Adrenal gland (tissue), 5 donors: ENCODE measurements around the gene SERPINB6.

Source experiments
- POLR2A ChIP-seq, 2 donors: fragments of 450-650 bp; IDR thresholded peaks; one replicate each; pipeline ENCODE4 v1.6.1; 2017; ENCODE audit warnings: antibody characterized with exemption in 2 of 2, mild to moderate bottlenecking in 2 of 2, moderate library complexity in 1 of 2
- TF ChIP-seq, protein P1 (sequence below), 6 experiments: fragments of 450-650 bp in 4 of 6; fragments of 200-600 bp in 2 of 6; sonication (generic) in 1 of 6; IDR thresholded peaks; 1 replicate in 5 of 6; 2 replicates in 1 of 6; pipeline versions ENCODE4 v1.5.1 to v1.8.0; 2016 to 2021; ENCODE audit warnings: antibody characterized with exemption in 6 of 6, mild to moderate bottlenecking in 2 of 6, moderate library complexity in 1 of 6
- donor health status: DM: no; HTN: no; CAD: no.

DNA sequence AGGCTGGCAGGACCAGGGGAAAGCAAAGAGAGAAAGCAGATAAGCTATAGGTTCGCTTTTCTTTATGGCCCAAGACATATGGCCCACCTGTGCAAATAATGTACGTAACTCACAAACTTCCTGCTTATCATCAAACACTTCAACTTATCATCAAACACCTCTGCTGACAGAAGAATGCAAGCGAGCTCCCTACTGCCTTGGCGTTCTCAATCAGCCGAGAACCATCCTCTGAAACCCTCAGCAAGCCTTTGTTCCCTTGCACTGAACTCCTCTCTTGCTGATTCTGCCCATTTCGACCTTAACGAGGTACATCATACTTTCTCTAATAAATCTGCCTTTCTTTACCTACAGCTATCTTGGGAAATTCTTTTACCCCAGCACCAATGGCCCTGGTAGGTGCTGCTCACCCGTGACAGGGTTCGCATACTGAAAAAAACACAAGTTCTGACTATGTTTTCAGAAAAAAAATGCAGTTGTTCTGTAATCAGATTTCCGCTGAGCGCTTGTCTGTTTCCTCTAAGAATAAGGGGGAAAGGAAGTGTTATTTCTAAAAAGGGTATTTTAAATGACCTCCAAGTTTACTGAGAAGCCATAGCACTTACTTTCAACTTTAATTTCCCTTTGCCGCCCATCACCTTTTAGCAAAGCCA lies 28.3 kb downstream of the SERPINB6 start:
- TF ChIP-seq, protein P1, sequence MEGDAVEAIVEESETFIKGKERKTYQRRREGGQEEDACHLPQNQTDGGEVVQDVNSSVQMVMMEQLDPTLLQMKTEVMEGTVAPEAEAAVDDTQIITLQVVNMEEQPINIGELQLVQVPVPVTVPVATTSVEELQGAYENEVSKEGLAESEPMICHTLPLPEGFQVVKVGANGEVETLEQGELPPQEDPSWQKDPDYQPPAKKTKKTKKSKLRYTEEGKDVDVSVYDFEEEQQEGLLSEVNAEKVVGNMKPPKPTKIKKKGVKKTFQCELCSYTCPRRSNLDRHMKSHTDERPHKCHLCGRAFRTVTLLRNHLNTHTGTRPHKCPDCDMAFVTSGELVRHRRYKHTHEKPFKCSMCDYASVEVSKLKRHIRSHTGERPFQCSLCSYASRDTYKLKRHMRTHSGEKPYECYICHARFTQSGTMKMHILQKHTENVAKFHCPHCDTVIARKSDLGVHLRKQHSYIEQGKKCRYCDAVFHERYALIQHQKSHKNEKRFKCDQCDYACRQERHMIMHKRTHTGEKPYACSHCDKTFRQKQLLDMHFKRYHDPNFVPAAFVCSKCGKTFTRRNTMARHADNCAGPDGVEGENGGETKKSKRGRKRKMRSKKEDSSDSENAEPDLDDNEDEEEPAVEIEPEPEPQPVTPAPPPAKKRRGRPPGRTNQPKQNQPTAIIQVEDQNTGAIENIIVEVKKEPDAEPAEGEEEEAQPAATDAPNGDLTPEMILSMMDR (IDR thresholded peaks at IDR 0.05), result no peak
- no peak for TF ChIP-seq POLR2A (IDR thresholded peaks at IDR 0.05)
